HG02588 (cell line): Measurements from ENCODE around the gene APOBEC3B.
"Not testable (repeated sequence)": the region's sequence is repeated elsewhere in the genome, so short reads cannot be mapped to it uniquely, and the experiment has no call there.

Source experiments
- ATAC-seq: cut with Tn5 transposase; IDR thresholded peaks from one replicate; pipeline ENCODE4 v1.9.1; 2021; ENCODE audit warnings: mild to moderate bottlenecking, moderate library complexity; ENCODE audit not compliant: unreplicated experiment

APOBEC3B gene

GRCh38 chr22:38987171-38987895 lies 5.2 kb downstream of the APOBEC3B start:
- ATAC-seq = no peak

- ATAC-seq = no peak
These were observed 7.3 kb downstream of the APOBEC3B start for GRCh38 chr22:38989466-38989865.

GRCh38 chr22:38992871-38993371 lies 10.8 kb downstream of the APOBEC3B start:
- ATAC-seq = not testable (repeated sequence)

- no peak for ATAC-seq
These were observed 14.0 kb downstream of the APOBEC3B start for GRCh38 chr22:38996105-38996504.

GRCh38 chr22:38997518-38997917 lies 15.4 kb downstream of the APOBEC3B start:
- ATAC-seq = no peak

GRCh38 chr22:39003165-39003638 lies 21.1 kb downstream of the APOBEC3B start:
- ATAC-seq = no peak

- no peak for ATAC-seq
These were observed 25.0 kb downstream of the APOBEC3B start for GRCh38 chr22:39007177-39007576.

GRCh38 chr22:39008271-39008850 lies 26.2 kb downstream of the APOBEC3B start:
- ATAC-seq = not testable (repeated sequence)

GRCh38 chr22:39010946-39011345 lies 28.8 kb downstream of the APOBEC3B start:
- ATAC-seq = no peak

- ATAC-seq = no peak
These were observed 30.7 kb downstream of the APOBEC3B start for GRCh38 chr22:39012533-39013511.

GRCh38 chr22:39013561-39013941 lies 31.4 kb downstream of the APOBEC3B start:
- peak; percentile 17 for ATAC-seq

GRCh38 chr22:39013942-39014722 lies 32.0 kb downstream of the APOBEC3B start, which contains the start of gene APOBEC3C:
Gene APOBEC3C, plus strand, starts transcription at chr22:39014257. Its CDS starts 106 bp downstream, at chr22:39014363.
- ATAC-seq = peak; percentile 84

- ATAC-seq = not testable (repeated sequence)
These were observed 32.6 kb downstream of the APOBEC3B start for GRCh38 chr22:39014723-39015121.

GRCh38 chr22:39016592-39016991 lies 34.4 kb downstream of the APOBEC3B start:
- no peak for ATAC-seq

GRCh38 chr22:39017596-39018365 lies 35.6 kb downstream of the APOBEC3B start:
- no peak for ATAC-seq

GRCh38 chr22:39020021-39020651 lies 38.0 kb downstream of the APOBEC3B start:
- ATAC-seq = not testable (repeated sequence)

- ATAC-seq = no peak
These were observed 39.6 kb downstream of the APOBEC3B start for GRCh38 chr22:39021552-39022250.
